Breast epithelium (tissue), 3 donors: ENCODE results near the gene PLD1.

Experiments used
- POLR2A ChIP-seq: fragments of 450-650 bp; IDR thresholded peaks from one replicate; pipeline ENCODE4 v1.6.1; 2016; ENCODE audit warnings: antibody characterized with exemption, mild to moderate bottlenecking, moderate library complexity
- POLR2AphosphoS5 ChIP-seq, 3 donors: sonication (generic); formaldehyde crosslinking; IDR thresholded peaks; one replicate each; pipeline ENCODE4 v1.6.1; 2017; ENCODE audit warnings: antibody characterized with exemption in 3 of 3
- TF ChIP-seq, protein P1 (sequence below), 3 donors: fragments of 450-650 bp; IDR thresholded peaks; one replicate each; pipeline ENCODE4 v1.5.1; 2016 to 2017; ENCODE audit warnings: antibody characterized with exemption in 3 of 3, mild to moderate bottlenecking in 3 of 3, moderate library complexity in 3 of 3

DNA sequence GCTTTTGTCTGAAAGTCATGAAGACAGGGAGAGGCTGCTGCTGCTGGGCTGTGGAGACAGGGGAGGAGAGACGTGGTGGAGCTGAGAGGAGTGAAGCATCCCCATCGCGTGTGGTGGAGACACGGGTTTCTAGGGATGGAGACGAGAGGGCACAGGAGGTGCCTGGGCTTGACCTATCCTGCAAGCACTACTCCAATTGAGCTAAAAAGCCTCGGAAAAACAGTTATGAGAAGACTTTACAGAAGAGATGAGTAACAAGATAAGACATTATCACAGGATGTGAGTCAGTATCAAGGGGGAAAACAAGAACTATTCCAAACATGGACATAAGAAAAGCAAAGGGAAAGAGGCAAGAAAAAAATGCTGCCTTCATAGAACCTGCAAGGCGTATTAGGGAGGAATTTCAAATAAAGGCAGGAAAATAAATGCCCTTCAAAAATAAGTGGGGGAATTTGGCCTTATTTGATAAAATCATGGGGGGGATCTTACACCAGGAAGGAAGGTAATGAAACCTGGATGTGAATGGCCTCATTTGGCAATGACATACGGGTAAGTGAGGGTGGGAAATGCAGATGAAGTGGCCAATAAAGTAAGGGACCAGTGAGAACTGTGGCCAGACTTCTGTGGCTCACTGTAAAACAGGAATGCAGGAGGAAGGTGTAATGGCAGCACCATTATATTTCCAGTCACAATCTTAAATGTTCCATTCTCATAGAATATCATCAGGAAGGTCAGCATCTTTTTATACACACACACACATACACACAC, 97.9 kb downstream of the PLD1 start:
- TF ChIP-seq, protein P1, sequence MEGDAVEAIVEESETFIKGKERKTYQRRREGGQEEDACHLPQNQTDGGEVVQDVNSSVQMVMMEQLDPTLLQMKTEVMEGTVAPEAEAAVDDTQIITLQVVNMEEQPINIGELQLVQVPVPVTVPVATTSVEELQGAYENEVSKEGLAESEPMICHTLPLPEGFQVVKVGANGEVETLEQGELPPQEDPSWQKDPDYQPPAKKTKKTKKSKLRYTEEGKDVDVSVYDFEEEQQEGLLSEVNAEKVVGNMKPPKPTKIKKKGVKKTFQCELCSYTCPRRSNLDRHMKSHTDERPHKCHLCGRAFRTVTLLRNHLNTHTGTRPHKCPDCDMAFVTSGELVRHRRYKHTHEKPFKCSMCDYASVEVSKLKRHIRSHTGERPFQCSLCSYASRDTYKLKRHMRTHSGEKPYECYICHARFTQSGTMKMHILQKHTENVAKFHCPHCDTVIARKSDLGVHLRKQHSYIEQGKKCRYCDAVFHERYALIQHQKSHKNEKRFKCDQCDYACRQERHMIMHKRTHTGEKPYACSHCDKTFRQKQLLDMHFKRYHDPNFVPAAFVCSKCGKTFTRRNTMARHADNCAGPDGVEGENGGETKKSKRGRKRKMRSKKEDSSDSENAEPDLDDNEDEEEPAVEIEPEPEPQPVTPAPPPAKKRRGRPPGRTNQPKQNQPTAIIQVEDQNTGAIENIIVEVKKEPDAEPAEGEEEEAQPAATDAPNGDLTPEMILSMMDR (IDR thresholded peaks at IDR 0.05) = no peak
- TF ChIP-seq POLR2AphosphoS5 (IDR thresholded peaks at IDR 0.05) (no peak), POLR2A (no peak)
